ENCODE results near the gene CYP1A2.

DNA sequence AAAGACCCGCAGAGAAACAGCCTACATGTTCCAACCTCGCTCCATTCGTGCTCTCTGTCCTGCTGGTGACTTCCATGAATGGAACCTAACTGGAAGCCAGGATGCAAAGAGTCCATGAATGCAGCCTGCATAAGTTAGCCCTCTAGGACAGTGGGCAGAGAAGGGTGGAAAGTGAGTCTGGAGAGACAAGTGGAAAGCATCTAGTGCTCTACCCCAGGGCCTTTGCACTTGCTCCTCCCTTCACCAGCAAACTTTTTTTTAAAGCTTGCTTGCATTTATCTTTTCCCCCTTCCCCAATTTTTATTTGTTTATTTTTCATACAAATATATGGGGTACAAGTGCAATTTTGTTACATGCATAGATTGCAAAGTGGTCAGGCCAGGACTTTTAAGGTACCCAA is 15.4 kb upstream of the CYP1A2 start:
- TF ChIP-seq, protein P1, sequence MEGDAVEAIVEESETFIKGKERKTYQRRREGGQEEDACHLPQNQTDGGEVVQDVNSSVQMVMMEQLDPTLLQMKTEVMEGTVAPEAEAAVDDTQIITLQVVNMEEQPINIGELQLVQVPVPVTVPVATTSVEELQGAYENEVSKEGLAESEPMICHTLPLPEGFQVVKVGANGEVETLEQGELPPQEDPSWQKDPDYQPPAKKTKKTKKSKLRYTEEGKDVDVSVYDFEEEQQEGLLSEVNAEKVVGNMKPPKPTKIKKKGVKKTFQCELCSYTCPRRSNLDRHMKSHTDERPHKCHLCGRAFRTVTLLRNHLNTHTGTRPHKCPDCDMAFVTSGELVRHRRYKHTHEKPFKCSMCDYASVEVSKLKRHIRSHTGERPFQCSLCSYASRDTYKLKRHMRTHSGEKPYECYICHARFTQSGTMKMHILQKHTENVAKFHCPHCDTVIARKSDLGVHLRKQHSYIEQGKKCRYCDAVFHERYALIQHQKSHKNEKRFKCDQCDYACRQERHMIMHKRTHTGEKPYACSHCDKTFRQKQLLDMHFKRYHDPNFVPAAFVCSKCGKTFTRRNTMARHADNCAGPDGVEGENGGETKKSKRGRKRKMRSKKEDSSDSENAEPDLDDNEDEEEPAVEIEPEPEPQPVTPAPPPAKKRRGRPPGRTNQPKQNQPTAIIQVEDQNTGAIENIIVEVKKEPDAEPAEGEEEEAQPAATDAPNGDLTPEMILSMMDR (IDR thresholded peaks at IDR 0.05) = no peak
- TF ChIP-seq POLR2AphosphoS5 (IDR thresholded peaks at IDR 0.05) = no peak
- no peak for TF ChIP-seq POLR2A (IDR thresholded peaks at IDR 0.05)
- no peak for TF ChIP-seq EP300 (IDR thresholded peaks at IDR 0.05)
